OCI-LY7 (cell line): Measurements from ENCODE around the gene MEIOB. TPM values are rescaled to one million over a fixed set of nuclear protein-coding genes. Genes with fewer than 3 reads are reported as not detected.

Source experiments
- BruUV-seq: library from RNA; stranded (reverse); fragments of 400-500 nt; replicated peaks from 2 replicates; lab custom pipeline; 2021; lab: Mats Ljungman, UMichigan
- CTCF ChIA-PET: fragments of 300-600 bp; sonication (Branson Sonifier 250); formaldehyde crosslinking; loops from one replicate; lab custom pipeline; 2022; ENCODE audit warnings: antibody characterized with exemption; ENCODE audit not compliant: unreplicated experiment; lab: Charles Lee
- POLR2A ChIA-PET: fragments of 300-600 bp; sonication (Branson Sonifier 250); formaldehyde crosslinking; loops from one replicate; lab custom pipeline; 2022; ENCODE audit warnings: antibody characterized with exemption; lab: Charles Lee
- DNase-seq: peaks from one replicate; pipeline ENCODE4 v3.0.0-alpha.2; 2015; ENCODE audit warnings: low spot score
- H2AFZ ChIP-seq: fragments of 200-600 bp; sonication (generic), shearing (Covaris generic); 2 replicates; pipeline ENCODE4 v1.6.1; 2014; ENCODE audit warnings: mild to moderate bottlenecking, antibody characterized with exemption, low read length, moderate library complexity
- H3K27ac ChIP-seq: fragments of 200-600 bp; sonication (generic); 2 replicates; pipeline ENCODE4 v1.5.1; 2014; ENCODE audit warnings: mixed run types, low read depth, mild to moderate bottlenecking, moderate library complexity, low read length, inconsistent platforms; ENCODE audit not compliant: poor library complexity, severe bottlenecking
- H3K36me3 ChIP-seq: fragments of 200-600 bp; sonication (generic); 2 replicates; pipeline ENCODE4 v1.6.1; 2014; ENCODE audit warnings: mild to moderate bottlenecking, antibody characterized with exemption, low read length, moderate library complexity, mixed read lengths; ENCODE audit not compliant: insufficient read depth
- H3K4me1 ChIP-seq: fragments of 200-600 bp; sonication (generic); 2 replicates; pipeline ENCODE4 v1.5.1; 2014; ENCODE audit warnings: mild to moderate bottlenecking, low read length; ENCODE audit not compliant: insufficient read depth, poor library complexity, severe bottlenecking
- H3K4me2 ChIP-seq: fragments of 200-600 bp; sonication (generic); 2 replicates; pipeline ENCODE4 v1.6.1; 2014; ENCODE audit warnings: mild to moderate bottlenecking, low read length
- H3K4me3 ChIP-seq: fragments of 200-600 bp; sonication (generic); 2 replicates; pipeline ENCODE4 v1.5.1; 2014; ENCODE audit warnings: mild to moderate bottlenecking, low read depth, low read length; ENCODE audit not compliant: poor library complexity, severe bottlenecking
- H3K79me2 ChIP-seq: fragments of 200-600 bp; sonication (generic); 2 replicates; pipeline ENCODE4 v1.6.1; 2016; ENCODE audit warnings: low read depth, mild to moderate bottlenecking, low read length, moderate library complexity, mixed read lengths; ENCODE audit not compliant: insufficient read depth
- H3K9me2 ChIP-seq: fragments of 200-600 bp; sonication (generic); 2 replicates; pipeline ENCODE4 v1.6.1; 2016; ENCODE audit warnings: mild to moderate bottlenecking, low read length, mixed read lengths; ENCODE audit not compliant: insufficient read depth
- H3K9me3 ChIP-seq: fragments of 200-600 bp; sonication (generic); 2 replicates; pipeline ENCODE4 v1.6.1; 2014; ENCODE audit warnings: mild to moderate bottlenecking, mixed run types, low read length, mixed read lengths
- H4K20me1 ChIP-seq: fragments of 200-600 bp; sonication (generic); 2 replicates; pipeline ENCODE4 v1.6.1; 2014; ENCODE audit warnings: mild to moderate bottlenecking, antibody characterized with exemption, low read length, moderate library complexity, mixed read lengths; ENCODE audit not compliant: insufficient read depth
- CTCF ChIP-seq: fragments of 200-600 bp; sonication (generic); conservative IDR thresholded peaks from 2 replicates; pipeline ENCODE4 v1.5.1; 2014; ENCODE audit warnings: mild to moderate bottlenecking, antibody characterized with exemption, low read length, moderate library complexity, mixed read lengths
- EZH2phosphoT487 ChIP-seq: fragments of 200-600 bp; sonication (generic); IDR thresholded peaks from 2 replicates; pipeline ENCODE4 v1.6.1; 2018; ENCODE audit warnings: low read depth, borderline replicate concordance, mild to moderate bottlenecking, mixed run types, antibody characterized with exemption, low read length, moderate library complexity, mixed read lengths
- intact Hi-C: fragments of 100-400 bp; cut with micrococcal nuclease; formaldehyde crosslinking; loops from one replicate; pipeline ENCODE4 v1.10.0; 2022; ENCODE audit not compliant: unreplicated experiment
- total RNA-seq, 2 experiments: library from RNA; depleted of rRNA in 1 of 2; stranded (reverse); fragments of >200 nt in 1 of 2; shearing (Covaris generic) in 1 of 2; gene quantifications; 2 replicates each; pipeline ENCODE4 v1.2.3, GENCODE V29; 2014 to 2022

The MEIOB gene
- total RNA-seq, 2 experiments from 2014 or later = not detected

GRCh38 chr16:1791256-1791942, 80.6 kb downstream of the MEIOB start:
- H3K9me3 ChIP-seq = no peaks in the 10 kb centered on the region
- intact Hi-C loops = no loop called here
- no peak overlapping the region for H2AFZ ChIP-seq
- BruUV-seq = no TSS peak
- no peaks in the 10 kb centered on the region for H4K20me1 ChIP-seq
- H3K4me1 ChIP-seq = no peaks in the 10 kb centered on the region
- peaks cover 35% of the 10 kb centered on the region; the same call in 1 of the 2 replicates for H3K36me3 ChIP-seq
- H3K27ac ChIP-seq = no peak overlapping the region
- no peak for DNase-seq
- H3K79me2 ChIP-seq = no peaks in the 10 kb centered on the region
- CTCF ChIA-PET = no interaction called here
- POLR2A ChIA-PET = interaction anchor here (1.1 kb wide), 1 partner anchor 9 kb away, joined by 3 read pairs; the partner anchor contains the start of genes NUBP2 and SPSB3
- H3K9me2 ChIP-seq = no peaks in the 10 kb centered on the region
- H3K4me3 ChIP-seq = no peak overlapping the region
- TF ChIP-seq CTCF = no peak
- no peak for TF ChIP-seq EZH2phosphoT487
- H3K4me2 ChIP-seq = no peak overlapping the region

- Histone ChIP-seq H3K9me3 (no peaks in the 10 kb centered on the region), H3K27ac (no peak overlapping the region), H4K20me1 (no peaks in the 10 kb centered on the region), H3K36me3 (peaks cover 36% of the 10 kb centered on the region; the same call in 1 of the 2 replicates), H3K4me1 (no peaks in the 10 kb centered on the region), H3K9me2 (no peaks in the 10 kb centered on the region), H3K4me3 (no peak overlapping the region), H3K79me2 (no peaks in the 10 kb centered on the region), H3K4me2 (no peak overlapping the region), H2AFZ (no peak overlapping the region)
- TF ChIP-seq CTCF (no peak), EZH2phosphoT487 (no peak)
- no TSS peak for BruUV-seq
- intact Hi-C loops = no loop called here
- CTCF ChIA-PET = no interaction called here
- POLR2A ChIA-PET = interaction anchor here (1.1 kb wide), 1 partner anchor 8 kb away, joined by 3 read pairs; the partner anchor contains the start of genes NUBP2 and SPSB3
- no peak for DNase-seq
Observed at GRCh38 chr16:1790611-1791255, 81.2 kb downstream of the MEIOB start.
